ENCODE data around the gene ACOXL.

ACOXL gene

GRCh38 chr2:110979471-110980338 is 247.3 kb downstream of the ACOXL start:
- peak; percentile 77 for DNase-seq

GRCh38 chr2:110980339-110981062 is 248.1 kb downstream of the ACOXL start:
- peak; percentile 83 for DNase-seq

- DNase-seq: no peak
Observed at GRCh38 chr2:110983133-110983532, 250.8 kb downstream of the ACOXL start.

GRCh38 chr2:110984694-110985490 is 252.5 kb downstream of the ACOXL start:
- DNase-seq: no peak

GRCh38 chr2:110990440-110990839 is 258.1 kb downstream of the ACOXL start:
- DNase-seq: no peak

- DNase-seq: peak; percentile 84
Observed at GRCh38 chr2:110991911-110992310, 259.5 kb downstream of the ACOXL start.

DNA sequence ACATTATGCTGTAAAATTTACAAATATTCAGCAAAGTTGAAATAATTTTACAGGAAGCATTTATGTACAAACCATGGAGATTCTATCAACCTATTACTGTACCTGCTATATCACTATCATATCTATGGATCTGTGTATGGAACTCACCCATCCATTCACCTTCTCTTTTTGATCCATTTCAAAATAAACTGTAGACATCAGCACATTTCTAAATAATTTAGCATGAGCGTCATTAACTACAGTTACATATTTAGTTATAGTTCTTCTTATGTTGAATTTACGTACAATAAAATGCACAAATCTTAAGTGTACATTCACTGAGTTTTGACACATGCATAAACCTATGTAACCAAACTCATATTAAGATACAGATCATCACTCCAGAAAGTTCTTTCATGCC is 260.5 kb downstream of the ACOXL start:
- DNase-seq: no peak

GRCh38 chr2:110993557-110994231 is 261.3 kb downstream of the ACOXL start:
- peak; percentile 65 for DNase-seq

- peak; percentile 56 for DNase-seq
Observed at GRCh38 chr2:110994250-110994961, 262.0 kb downstream of the ACOXL start.

DNA sequence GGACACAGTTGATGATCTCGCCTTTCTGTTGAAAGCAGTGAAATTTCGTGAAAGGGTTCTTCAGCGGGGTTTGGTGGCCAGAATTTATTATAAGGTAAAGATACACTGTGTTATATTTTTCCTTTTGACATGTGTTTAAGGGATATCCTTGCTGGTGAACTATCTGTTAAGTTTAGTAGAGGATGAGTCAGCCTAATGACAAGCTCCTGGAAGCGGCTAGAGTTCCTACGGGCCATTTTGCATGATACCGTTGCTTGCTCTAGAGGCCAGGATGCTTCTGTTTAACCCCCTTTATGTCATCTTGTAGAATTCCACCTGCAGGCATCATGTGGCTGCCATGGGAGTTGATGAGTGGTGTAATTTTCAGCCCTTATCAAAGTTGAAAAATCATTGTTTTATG is 263.5 kb downstream of the ACOXL start:
- no peak for DNase-seq

- no peak for DNase-seq
Observed at GRCh38 chr2:110997331-110998045, 265.1 kb downstream of the ACOXL start.

- DNase-seq: no peak
Observed at GRCh38 chr2:110998311-110998710, 265.9 kb downstream of the ACOXL start.

GRCh38 chr2:110999626-111000025 is 267.3 kb downstream of the ACOXL start:
- no peak for DNase-seq

- DNase-seq: no peak
Observed at GRCh38 chr2:111005307-111005706, 272.9 kb downstream of the ACOXL start.

DNA sequence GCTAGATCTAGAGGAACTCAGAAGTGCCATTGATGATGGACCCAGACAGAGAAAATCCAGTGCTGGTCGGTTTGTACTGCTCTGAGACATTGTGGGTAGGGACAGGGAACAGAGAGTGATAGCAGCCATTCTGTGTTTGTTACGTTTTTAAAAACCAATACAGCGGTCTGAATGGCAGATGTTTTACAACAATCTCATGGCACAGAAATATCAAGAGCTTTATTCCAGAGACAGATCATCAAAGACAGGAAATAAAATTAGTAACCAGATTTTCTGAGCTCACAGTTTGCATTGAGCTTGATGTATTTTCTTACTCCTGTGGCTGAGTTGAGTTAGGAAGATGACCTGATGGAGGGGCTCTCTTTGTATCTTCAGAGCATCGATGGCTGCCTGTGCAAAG is 273.4 kb downstream of the ACOXL start:
- DNase-seq: no peak

- no peak for DNase-seq
Observed at GRCh38 chr2:111007757-111008688, 275.6 kb downstream of the ACOXL start.

DNA sequence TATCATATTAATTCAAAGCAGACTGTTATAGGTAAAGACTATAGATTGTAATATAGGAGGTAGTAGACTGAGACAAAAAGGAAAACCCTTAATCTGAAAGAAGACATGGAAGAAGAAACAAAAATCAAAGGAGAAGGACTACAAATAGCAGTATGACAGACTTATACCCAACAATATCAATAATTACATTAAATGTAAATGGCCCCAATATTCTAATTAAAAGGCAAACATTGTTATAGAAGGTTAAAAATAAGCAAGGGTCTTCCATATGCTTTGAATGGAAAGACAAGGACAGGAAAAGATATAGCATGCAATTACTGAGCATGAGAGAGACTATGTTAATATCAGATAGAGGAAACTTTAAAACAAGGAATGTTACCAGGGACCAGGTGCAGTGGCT is 278.8 kb downstream of the ACOXL start:
- no peak for DNase-seq

DNA sequence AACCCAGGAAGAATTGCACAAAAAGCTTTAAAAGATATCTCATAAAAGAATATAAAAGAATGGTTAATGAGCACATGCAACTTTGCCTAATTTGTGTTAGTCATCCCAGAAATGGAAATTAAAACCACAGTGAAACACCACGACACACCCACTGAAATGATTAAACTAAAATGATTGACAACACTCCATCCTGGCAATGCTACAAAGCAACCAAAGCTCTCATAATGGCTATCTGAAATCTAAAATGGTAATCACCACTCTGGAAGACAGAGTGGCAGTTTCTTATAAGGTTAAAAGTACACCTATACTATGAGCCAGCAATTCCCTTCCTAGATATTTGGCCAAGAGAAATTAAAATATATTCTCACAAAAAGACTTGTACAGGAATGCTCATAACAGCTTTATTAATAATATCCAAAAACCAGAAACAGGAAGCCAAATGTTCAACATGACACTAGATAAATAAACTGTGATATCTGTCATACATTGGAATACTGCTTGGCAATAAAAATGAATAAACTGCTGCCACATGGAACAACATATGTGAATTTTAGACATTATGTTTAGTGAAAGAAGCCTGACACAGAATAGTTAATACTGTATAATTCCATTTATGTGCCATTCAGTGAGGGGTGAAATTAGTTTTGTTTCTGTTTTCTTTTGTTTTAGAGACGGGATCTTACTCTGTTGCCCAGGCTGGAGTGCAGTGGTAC is 283.1 kb downstream of the ACOXL start:
- no peak for DNase-seq

- no peak for DNase-seq
Observed at GRCh38 chr2:111017034-111017622, 284.8 kb downstream of the ACOXL start.

Measured in NCI-H69 (cell line).